Measurements from ENCODE around the gene SLC35F3.

DNA sequence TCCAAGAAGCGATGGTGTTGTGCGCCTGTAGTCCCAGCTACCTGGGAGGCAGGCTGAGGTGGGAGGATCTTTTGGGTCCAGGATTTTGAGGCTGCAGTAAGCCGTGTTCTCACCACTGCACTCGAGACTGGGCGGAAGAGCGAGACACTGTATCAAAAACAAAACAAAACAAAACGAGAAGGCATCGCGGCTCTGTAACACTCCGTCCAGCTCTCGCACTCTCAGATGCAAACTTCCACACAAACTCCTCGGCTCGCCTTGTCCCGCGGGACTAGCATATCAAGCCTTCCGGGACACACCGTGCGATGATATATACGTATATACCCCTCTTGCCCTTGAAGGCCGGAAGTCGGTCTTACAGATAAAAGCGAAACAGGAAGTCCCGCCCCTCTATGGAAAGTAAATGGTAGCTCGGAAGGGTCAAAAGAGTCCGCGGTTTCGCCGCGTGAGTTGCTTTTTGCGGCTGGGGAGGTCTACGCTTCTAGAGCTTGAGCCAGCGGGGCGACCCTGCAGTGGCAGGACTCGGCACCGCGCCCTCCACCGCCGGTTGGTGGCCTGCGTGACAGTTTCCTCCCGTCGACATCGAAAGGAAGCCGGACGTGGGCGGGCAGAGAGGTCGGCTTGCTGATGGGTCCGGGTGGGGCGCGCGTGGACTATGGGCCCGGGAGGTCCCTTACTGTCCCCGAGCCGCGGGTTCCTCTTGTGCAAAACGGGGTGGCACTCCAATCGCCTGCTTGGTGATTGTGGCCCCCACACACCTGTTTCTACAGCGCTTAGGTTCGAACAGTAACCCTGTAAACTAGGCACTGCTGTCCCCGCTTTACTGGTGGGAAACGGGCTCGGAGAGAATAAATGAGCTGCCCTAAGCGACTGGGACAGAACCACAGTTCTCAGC is 468.8 kb downstream of the SLC35F3 start, which contains the start of gene COA6:
- peak; percentile 90 for TF ChIP-seq POLR2A (IDR thresholded peaks at IDR 0.05; ENCODE audit: low read depth, low read length)
- TF ChIP-seq POLR2AphosphoS5 (IDR thresholded peaks at IDR 0.05; ENCODE audit: low read depth, low read length) = peak; percentile 90
- peak; percentile 66 for TF ChIP-seq TAF1 (IDR thresholded peaks at IDR 0.05; ENCODE audit: borderline replicate concordance, low read depth, low read length)
